NCI-H146 treated with DMSO at 0.1 percent for 48 hours (cell line): ENCODE data around the gene PPP2R2D.

Experiments
- DNase-seq: peaks from one replicate; lab custom pipeline; 2025; ENCODE audit not compliant: unreplicated experiment; lab: John Stamatoyannopoulos, UW

PPP2R2D gene

GRCh38 chr10:131926253-131926652 lies 25.4 kb downstream of the PPP2R2D start:
- no peak for DNase-seq

- DNase-seq = no peak
These were observed 26.2 kb downstream of the PPP2R2D start for GRCh38 chr10:131926743-131927595.

- no peak for DNase-seq
These were observed 27.7 kb downstream of the PPP2R2D start for GRCh38 chr10:131928248-131929095.

- DNase-seq = no peak
These were observed 28.5 kb downstream of the PPP2R2D start for GRCh38 chr10:131929122-131929845.

GRCh38 chr10:131930150-131930549 lies 29.3 kb downstream of the PPP2R2D start:
- DNase-seq = no peak

- DNase-seq = no peak
These were observed 29.9 kb downstream of the PPP2R2D start for GRCh38 chr10:131930586-131931330.

GRCh38 chr10:131931981-131932380 lies 31.2 kb downstream of the PPP2R2D start:
- DNase-seq = no peak

- DNase-seq = no peak
These were observed 32.3 kb downstream of the PPP2R2D start for GRCh38 chr10:131933016-131933695.

GRCh38 chr10:131933696-131934086 lies 32.9 kb downstream of the PPP2R2D start:
- no peak for DNase-seq

- DNase-seq = no peak
These were observed 34.0 kb downstream of the PPP2R2D start for GRCh38 chr10:131934769-131935168.

- no peak for DNase-seq
These were observed 34.5 kb downstream of the PPP2R2D start for GRCh38 chr10:131935260-131935659.

- DNase-seq = no peak
These were observed 35.5 kb downstream of the PPP2R2D start for GRCh38 chr10:131936294-131936693.

GRCh38 chr10:131936736-131937135 lies 35.9 kb downstream of the PPP2R2D start:
- no peak for DNase-seq

GRCh38 chr10:131937836-131938235 lies 37.0 kb downstream of the PPP2R2D start:
- DNase-seq = no peak

GRCh38 chr10:131938681-131939080 lies 37.9 kb downstream of the PPP2R2D start:
- no peak for DNase-seq

- DNase-seq = no peak
These were observed 41.6 kb downstream of the PPP2R2D start for GRCh38 chr10:131942455-131942854.

GRCh38 chr10:131943021-131943814 lies 42.4 kb downstream of the PPP2R2D start:
- no peak for DNase-seq

GRCh38 chr10:131944412-131944811 lies 43.6 kb downstream of the PPP2R2D start:
- no peak for DNase-seq

- DNase-seq = no peak
These were observed 44.3 kb downstream of the PPP2R2D start for GRCh38 chr10:131944976-131945695.
